GM04503 (cell line): ENCODE measurements around the gene LZTS2.

Experiments used
- DNase-seq: peaks from one replicate; pipeline ENCODE4 v3.0.0-alpha.2; 2012; ENCODE audit warnings: low read depth

The LZTS2 gene

GRCh38 chr10:101054351-101054750 lies 54.7 kb downstream of the LZTS2 start:
- DNase-seq: no peak

- DNase-seq: no peak
Observed at GRCh38 chr10:101054876-101055275, 55.3 kb downstream of the LZTS2 start.

GRCh38 chr10:101055411-101055810 lies 55.8 kb downstream of the LZTS2 start:
- no peak for DNase-seq

DNA sequence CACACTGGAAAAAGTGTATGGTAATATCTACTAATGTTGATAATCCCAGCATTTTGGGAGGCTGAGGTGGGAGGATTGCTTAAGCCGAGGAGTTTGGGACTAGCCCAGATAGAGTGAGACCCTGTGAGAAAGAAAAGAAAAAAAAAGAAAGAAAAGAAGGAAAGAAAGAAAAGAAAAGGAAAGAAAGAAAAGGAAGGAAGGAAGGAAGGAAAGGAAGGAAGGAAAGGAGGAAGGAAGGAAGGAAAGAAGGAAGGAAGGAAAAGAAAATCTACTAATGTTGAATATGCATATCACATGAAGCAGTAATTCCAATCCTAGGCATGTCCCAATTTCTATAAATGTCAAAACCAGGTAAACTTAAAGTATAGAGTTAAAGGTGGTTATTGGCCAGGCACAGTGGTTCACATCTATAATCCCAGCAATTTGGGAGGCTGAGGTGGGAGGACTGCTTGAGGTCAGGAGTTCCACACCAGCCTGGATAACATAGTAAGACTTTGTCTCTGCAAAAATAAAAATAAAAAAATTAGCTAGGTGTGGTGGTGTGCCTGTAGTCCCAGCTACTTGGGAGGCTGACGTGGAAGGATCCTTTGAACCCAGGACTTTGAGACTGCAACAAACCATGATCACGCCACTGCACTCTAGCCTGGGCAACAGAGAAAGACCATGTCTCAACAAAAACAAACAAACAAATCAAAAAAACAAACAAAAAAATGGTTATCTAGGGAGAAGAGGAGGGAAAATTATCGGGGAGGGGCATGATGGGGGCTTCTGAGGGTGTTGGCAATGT lies 57.0 kb downstream of the LZTS2 start:
- DNase-seq: no peak
